Activated naive CD8-positive, alpha-beta T cell (primary cell): ENCODE data around the gene MAPK8IP2.
A peak's percentile ranks its signal among the peaks of the same experiment; 100 is the strongest.
"Not testable (repeated sequence)": the region's sequence is repeated elsewhere in the genome, so short reads cannot be mapped to it uniquely, and the experiment has no call there.

ENCODE experiments used
- H3K27ac Mint-ChIP-seq: one replicate; pipeline ENCODE4 v1.8.0; 2021; ENCODE audit warnings: mixed read lengths
- H3K27me3 Mint-ChIP-seq: one replicate; pipeline ENCODE4 v1.8.0; 2021; ENCODE audit warnings: mixed read lengths
- H3K36me3 Mint-ChIP-seq: one replicate; pipeline ENCODE4 v1.8.0; 2021; ENCODE audit warnings: mixed read lengths
- H3K4me1 Mint-ChIP-seq: one replicate; pipeline ENCODE4 v1.8.0; 2021; ENCODE audit warnings: low read depth, mixed read lengths
- H3K4me3 Mint-ChIP-seq: one replicate; pipeline ENCODE4 v1.8.0; 2021; ENCODE audit warnings: mild to moderate bottlenecking, mixed read lengths
- H3K9me3 Mint-ChIP-seq: one replicate; pipeline ENCODE4 v1.8.0; 2021; ENCODE audit warnings: low read depth, mixed read lengths

MAPK8IP2 gene

GRCh38 chr22:50626314-50626849 is 25.8 kb downstream of the MAPK8IP2 start:
- no peaks in the 10 kb centered on the region for H3K27me3 Mint-ChIP-seq
- peaks cover 36% of the 10 kb centered on the region for H3K4me1 Mint-ChIP-seq
- no peaks in the 10 kb centered on the region for H3K9me3 Mint-ChIP-seq
- peak overlapping the region; percentile 79 for H3K4me3 Mint-ChIP-seq
- peak overlapping the region; percentile 34 for H3K27ac Mint-ChIP-seq
- H3K36me3 Mint-ChIP-seq = no peaks in the 10 kb centered on the region

- Mint-ChIP-seq H3K36me3 (no peaks in the 10 kb centered on the region), H3K9me3 (no peaks in the 10 kb centered on the region), H3K27ac (peak overlapping the region; percentile 34), H3K4me3 (peak overlapping the region; percentile 85), H3K4me1 (peaks cover 29% of the 10 kb centered on the region), H3K27me3 (no peaks in the 10 kb centered on the region)
These were observed 26.5 kb downstream of the MAPK8IP2 start for GRCh38 chr22:50626850-50627641.

GRCh38 chr22:50627642-50628542 is 27.3 kb downstream of the MAPK8IP2 start, which contains the start of gene ARSA:
ARSA (minus strand) TSS chr22:50628152; CDS start chr22:50627779, 373 bp downstream.
- H3K4me1 Mint-ChIP-seq = peaks cover 21% of the 10 kb centered on the region
- H3K27me3 Mint-ChIP-seq = no peaks in the 10 kb centered on the region
- no peaks in the 10 kb centered on the region for H3K36me3 Mint-ChIP-seq
- peak within 1 kb of the TSS; percentile 97 for H3K4me3 Mint-ChIP-seq
- peak within 1 kb of the TSS; percentile 93 for H3K27ac Mint-ChIP-seq
- no peaks in the 10 kb centered on the region for H3K9me3 Mint-ChIP-seq

- Mint-ChIP-seq H3K9me3 (no peaks in the 10 kb centered on the region), H3K27ac (peak overlapping the region; percentile 93), H3K4me3 (peak overlapping the region; percentile 97), H3K36me3 (no peaks in the 10 kb centered on the region), H3K27me3 (no peaks in the 10 kb centered on the region), H3K4me1 (peaks cover 19% of the 10 kb centered on the region)
These were observed 28.0 kb downstream of the MAPK8IP2 start for GRCh38 chr22:50628543-50629134.

GRCh38 chr22:50630376-50630775 is 29.8 kb downstream of the MAPK8IP2 start:
- peaks cover 19% of the 10 kb centered on the region for H3K4me1 Mint-ChIP-seq
- no peaks in the 10 kb centered on the region for H3K36me3 Mint-ChIP-seq
- no peaks in the 10 kb centered on the region for H3K9me3 Mint-ChIP-seq
- no peak overlapping the region for H3K4me3 Mint-ChIP-seq
- no peaks in the 10 kb centered on the region for H3K27me3 Mint-ChIP-seq
- H3K27ac Mint-ChIP-seq = no peak overlapping the region

- H3K4me1 Mint-ChIP-seq = peaks cover 15% of the 10 kb centered on the region
- H3K27ac Mint-ChIP-seq = no peak overlapping the region
- no peaks in the 10 kb centered on the region for H3K27me3 Mint-ChIP-seq
- H3K36me3 Mint-ChIP-seq = no peaks in the 10 kb centered on the region
- H3K4me3 Mint-ChIP-seq = no peak overlapping the region
- H3K9me3 Mint-ChIP-seq = no peaks in the 10 kb centered on the region
These were observed 32.5 kb downstream of the MAPK8IP2 start for GRCh38 chr22:50633086-50633485.

GRCh38 chr22:50633771-50634170 is 33.2 kb downstream of the MAPK8IP2 start:
- Mint-ChIP-seq H3K4me1 (peaks cover 10% of the 10 kb centered on the region), H3K27me3 (no peaks in the 10 kb centered on the region), H3K9me3 (no peaks in the 10 kb centered on the region), H3K27ac (no peak overlapping the region), H3K4me3 (no peak overlapping the region), H3K36me3 (no peaks in the 10 kb centered on the region)

- H3K4me3 Mint-ChIP-seq = no peak overlapping the region
- no peaks in the 10 kb centered on the region for H3K9me3 Mint-ChIP-seq
- no peak overlapping the region for H3K27ac Mint-ChIP-seq
- H3K36me3 Mint-ChIP-seq = no peaks in the 10 kb centered on the region
- H3K27me3 Mint-ChIP-seq = no peaks in the 10 kb centered on the region
- H3K4me1 Mint-ChIP-seq = no peaks in the 10 kb centered on the region
These were observed 35.0 kb downstream of the MAPK8IP2 start for GRCh38 chr22:50635591-50635990.

- not testable (repeated sequence) for H3K4me3 Mint-ChIP-seq, H3K36me3 Mint-ChIP-seq, H3K27ac Mint-ChIP-seq, H3K27me3 Mint-ChIP-seq, H3K9me3 Mint-ChIP-seq, H3K4me1 Mint-ChIP-seq
These were observed 39.7 kb downstream of the MAPK8IP2 start for GRCh38 chr22:50640296-50640695.

- H3K27me3 Mint-ChIP-seq = peaks cover 4% of the 10 kb centered on the region
- no peak overlapping the region for H3K27ac Mint-ChIP-seq
- H3K4me3 Mint-ChIP-seq = no peak overlapping the region
- H3K4me1 Mint-ChIP-seq = no peaks in the 10 kb centered on the region
- no peaks in the 10 kb centered on the region for H3K9me3 Mint-ChIP-seq
- H3K36me3 Mint-ChIP-seq = no peaks in the 10 kb centered on the region
These were observed 40.5 kb downstream of the MAPK8IP2 start for GRCh38 chr22:50640857-50641647.

- Mint-ChIP-seq H3K4me1 (no peaks in the 10 kb centered on the region), H3K27ac (no peak overlapping the region), H3K36me3 (no peaks in the 10 kb centered on the region), H3K27me3 (peaks cover 7% of the 10 kb centered on the region), H3K9me3 (no peaks in the 10 kb centered on the region), H3K4me3 (no peak overlapping the region)
These were observed 41.4 kb downstream of the MAPK8IP2 start for GRCh38 chr22:50641696-50642607.

GRCh38 chr22:50643021-50643820 is 42.6 kb downstream of the MAPK8IP2 start:
- H3K4me1 Mint-ChIP-seq, H3K27me3 Mint-ChIP-seq, H3K27ac Mint-ChIP-seq, H3K9me3 Mint-ChIP-seq, H3K4me3 Mint-ChIP-seq, H3K36me3 Mint-ChIP-seq: not testable (repeated sequence)

GRCh38 chr22:50643821-50644101 is 43.2 kb downstream of the MAPK8IP2 start:
- H3K36me3 Mint-ChIP-seq, H3K4me3 Mint-ChIP-seq, H3K27me3 Mint-ChIP-seq, H3K27ac Mint-ChIP-seq, H3K4me1 Mint-ChIP-seq, H3K9me3 Mint-ChIP-seq: not testable (repeated sequence)
